DND-41 (cell line): Measurements from ENCODE around the gene DHRS7B.

Experiments
- ATAC-seq: fragments of 200-7000 bp; cut with Tn5 transposase; 3 replicates; pipeline ENCODE4 v1.9.1; 2021; ENCODE audit warnings: low read depth; ENCODE audit not compliant: insufficient read depth
- DNase-seq: peaks from one replicate; pipeline ENCODE4 v3.0.0-alpha.2; 2020
- H2AFZ ChIP-seq: 2 replicates; pipeline ENCODE4 v1.6.0; 2012; ENCODE audit warnings: low read depth, low read length
- H3K27ac ChIP-seq: 2 replicates; pipeline ENCODE4 v1.5.1; 2012; ENCODE audit warnings: low read length, inconsistent platforms
- H3K27me3 ChIP-seq: fragments of 200-600 bp; sonication (generic); 2 replicates; pipeline ENCODE4 v1.6.0; 2012; ENCODE audit warnings: low read length, mild to moderate bottlenecking, inconsistent platforms; ENCODE audit not compliant: insufficient read depth, poor library complexity
- H3K36me3 ChIP-seq: 2 replicates; pipeline ENCODE4 v1.5.1; 2012; ENCODE audit warnings: low read length, inconsistent platforms; ENCODE audit not compliant: insufficient read depth
- H3K4me1 ChIP-seq: 2 replicates; pipeline ENCODE4 v1.5.1; 2012; ENCODE audit warnings: mild to moderate bottlenecking, low read length; ENCODE audit not compliant: insufficient read depth
- H3K4me2 ChIP-seq: 2 replicates; pipeline ENCODE4 v1.6.0; 2012; ENCODE audit warnings: mild to moderate bottlenecking, moderate library complexity, low read length, inconsistent platforms; ENCODE audit not compliant: insufficient read depth
- H3K4me3 ChIP-seq, 2 experiments: fragments of 200-600 bp in 1 of 2; shearing (Covaris generic) in 1 of 2; 2 replicates each; pipeline ENCODE4 v1.5.1; 2012 to 2016; ENCODE audit warnings: inconsistent platforms in 2 of 2, low read length in 2 of 2, mild to moderate bottlenecking in 2 of 2, low read depth in 1 of 2, moderate library complexity in 1 of 2
- H3K79me2 ChIP-seq: 2 replicates; pipeline ENCODE4 v1.6.0; 2012; ENCODE audit warnings: low read length, inconsistent platforms; ENCODE audit not compliant: insufficient read depth
- H3K9ac ChIP-seq: 2 replicates; pipeline ENCODE4 v1.6.0; 2012; ENCODE audit warnings: low read depth, mild to moderate bottlenecking, inconsistent platforms, low read length, moderate library complexity
- H3K9me3 ChIP-seq: 2 replicates; pipeline ENCODE4 v1.5.1; 2012; ENCODE audit warnings: low read length, moderate library complexity, mild to moderate bottlenecking, inconsistent platforms; ENCODE audit not compliant: insufficient read depth, severe bottlenecking
- H4K20me1 ChIP-seq: 2 replicates; pipeline ENCODE4 v1.6.0; 2012; ENCODE audit warnings: low read length; ENCODE audit not compliant: insufficient read depth
- CTCF ChIP-seq: IDR thresholded peaks from 2 replicates; pipeline ENCODE4 v1.5.1; 2012; ENCODE audit warnings: borderline replicate concordance, low read length, moderate library complexity, mild to moderate bottlenecking; ENCODE audit not compliant: poor library complexity, severe bottlenecking; ENCODE audit errors: extremely low read depth
- EZH2 ChIP-seq: IDR thresholded peaks from 3 replicates; pipeline ENCODE4 v1.6.1; 2012; ENCODE audit warnings: borderline replicate concordance, low read depth, mild to moderate bottlenecking, moderate library complexity, low read length, inconsistent platforms; ENCODE audit not compliant: severe bottlenecking

The DHRS7B gene

GRCh38 chr17:21183468-21183867, 56.7 kb downstream of the DHRS7B start:
- H3K4me1 ChIP-seq = no peaks in the 10 kb centered on the region
- H2AFZ ChIP-seq = no peak overlapping the region
- ATAC-seq = no peak
- no peak for TF ChIP-seq EZH2
- no peak for TF ChIP-seq CTCF
- H3K4me3 ChIP-seq = no peak overlapping the region
- no peaks in the 10 kb centered on the region for H3K79me2 ChIP-seq
- no peaks in the 10 kb centered on the region for H4K20me1 ChIP-seq
- no peak for DNase-seq
- H3K9ac ChIP-seq = no peak overlapping the region
- no peak overlapping the region for H3K4me2 ChIP-seq
- no peak overlapping the region for H3K27ac ChIP-seq
- H3K27me3 ChIP-seq = no peaks in the 10 kb centered on the region
- H3K9me3 ChIP-seq = no peaks in the 10 kb centered on the region
- peaks cover 35% of the 10 kb centered on the region for H3K36me3 ChIP-seq

GRCh38 chr17:21184570-21184969, 57.8 kb downstream of the DHRS7B start:
- Histone ChIP-seq H3K36me3 (peaks cover 41% of the 10 kb centered on the region), H3K27me3 (no peaks in the 10 kb centered on the region), H3K9ac (no peak overlapping the region), H3K4me3 (no peak overlapping the region), H3K27ac (no peak overlapping the region), H3K79me2 (no peaks in the 10 kb centered on the region), H3K4me2 (no peak overlapping the region), H4K20me1 (no peaks in the 10 kb centered on the region), H2AFZ (no peak overlapping the region), H3K4me1 (no peaks in the 10 kb centered on the region), H3K9me3 (no peaks in the 10 kb centered on the region)
- no peak for DNase-seq
- no peak for ATAC-seq
- no peak for TF ChIP-seq EZH2
- TF ChIP-seq CTCF = no peak

- ATAC-seq (no peak), DNase-seq (no peak)
- Histone ChIP-seq H2AFZ (no peak overlapping the region), H3K36me3 (peaks cover 41% of the 10 kb centered on the region), H3K27me3 (no peaks in the 10 kb centered on the region), H3K4me1 (no peaks in the 10 kb centered on the region), H3K27ac (no peak overlapping the region), H3K9ac (no peak overlapping the region), H3K9me3 (no peaks in the 10 kb centered on the region), H3K4me2 (no peak overlapping the region), H3K79me2 (no peaks in the 10 kb centered on the region), H4K20me1 (no peaks in the 10 kb centered on the region), H3K4me3 (no peak overlapping the region)
- TF ChIP-seq EZH2 (no peak), CTCF (no peak)
These were observed 58.3 kb downstream of the DHRS7B start for GRCh38 chr17:21185061-21185460.

- ATAC-seq = no peak
- Histone ChIP-seq H3K27me3 (no peaks in the 10 kb centered on the region), H3K27ac (no peak overlapping the region), H4K20me1 (peaks cover 3% of the 10 kb centered on the region; the same call in 1 of the 2 replicates), H3K36me3 (peaks cover 52% of the 10 kb centered on the region), H3K9me3 (no peaks in the 10 kb centered on the region), H3K4me3 (no peak overlapping the region), H2AFZ (no peak overlapping the region), H3K9ac (no peak overlapping the region), H3K4me1 (no peaks in the 10 kb centered on the region), H3K79me2 (no peaks in the 10 kb centered on the region), H3K4me2 (no peak overlapping the region)
- DNase-seq = no peak
- TF ChIP-seq EZH2 (no peak), CTCF (no peak)
These were observed 59.8 kb downstream of the DHRS7B start for GRCh38 chr17:21186399-21187187.
